SK-N-SH (cell line): ENCODE measurements around the gene EVA1A. TPM values are rescaled to one million over a fixed set of nuclear protein-coding genes. Genes with fewer than 3 reads are reported as not detected.

Experiments used
- CTCF ChIA-PET: fragments of 300-600, 350-600 bp; formaldehyde crosslinking; extraction: SDS; loops from one replicate; lab custom pipeline; 2021; lab: Yijun Ruan, JAX
- POLR2A ChIA-PET: fragments of 350-600 bp; sonication (Branson Sonifier 250); formaldehyde crosslinking; extraction: SDS; loops from one replicate; lab custom pipeline; 2020; ENCODE audit warnings: antibody characterized with exemption, inconsistent platforms; lab: Yijun Ruan, JAX
- DNase-seq: peaks from one replicate; pipeline ENCODE4 v3.0.0; 2012
- H2AFZ ChIP-seq: fragments of 200-600 bp; sonication (generic); 2 replicates; pipeline ENCODE4 v1.8.1; 2016; ENCODE audit warnings: antibody characterized with exemption, mild to moderate bottlenecking, low read depth
- H3F3A ChIP-seq: fragments of 200-600 bp; sonication (generic); replicated peaks from 2 replicates; pipeline ENCODE3; 2016; ENCODE audit warnings: antibody characterized with exemption, mild to moderate bottlenecking; ENCODE audit not compliant: insufficient read depth
- H3K27ac ChIP-seq, 2 experiments: fragments of 200-500 bp in 1 of 2; fragments of 200-600 bp in 1 of 2; sonication (Bioruptor generic) in 1 of 2; sonication (generic), shearing (Covaris generic) in 1 of 2; 2 replicates each; pipeline versions ENCODE4 v1.5.1 to v1.6.1; 2014 to 2016; ENCODE audit warnings: low read depth in 2 of 2, inconsistent platforms in 1 of 2, low read length in 1 of 2, mild to moderate bottlenecking in 1 of 2, mixed read lengths in 1 of 2
- H3K27me3 ChIP-seq: fragments of 200-600 bp; sonication (generic), shearing (Covaris generic); 2 replicates; pipeline ENCODE4 v1.6.1; 2016; ENCODE audit warnings: mixed run types; ENCODE audit not compliant: insufficient read depth
- H3K36me3 ChIP-seq, 2 experiments: fragments of 200-500 bp in 1 of 2; fragments of 200-600 bp in 1 of 2; sonication (Bioruptor generic) in 1 of 2; sonication (generic) in 1 of 2; replicated peaks in 1 of 2; 2 replicates each; pipeline versions ENCODE3 to v1.5.1; 2014 to 2016; ENCODE audit warnings: low read length in 1 of 2, mild to moderate bottlenecking in 1 of 2; ENCODE audit not compliant: insufficient read depth in 2 of 2, control insufficient read depth in 1 of 2
- H3K4me1 ChIP-seq, 2 experiments: fragments of 200-500 bp in 1 of 2; fragments of 200-600 bp in 1 of 2; sonication (Bioruptor generic) in 1 of 2; sonication (generic), shearing (Covaris generic) in 1 of 2; 2 replicates each; pipeline versions ENCODE4 v1.5.1 to v1.6.1; 2014 to 2016; ENCODE audit warnings: low read depth in 1 of 2, low read length in 1 of 2, mixed run types in 1 of 2; ENCODE audit not compliant: insufficient read depth in 2 of 2, control insufficient read depth in 1 of 2
- H3K4me2 ChIP-seq: fragments of 200-600 bp; sonication (generic), shearing (Covaris generic); 2 replicates; pipeline ENCODE4 v1.6.1; 2017; ENCODE audit warnings: mixed run types
- H3K4me3 ChIP-seq, 2 experiments: fragments of 200-500 bp in 1 of 2; fragments of 200-600 bp in 1 of 2; sonication (Bioruptor generic) in 1 of 2; sonication (generic), shearing (Covaris generic) in 1 of 2; 2 replicates each; pipeline versions ENCODE4 v1.5.1 to v1.8.1; 2014 to 2016; ENCODE audit warnings: low read depth in 2 of 2, inconsistent platforms in 1 of 2, low read length in 1 of 2, mild to moderate bottlenecking in 1 of 2, mixed read lengths in 1 of 2, moderate library complexity in 1 of 2
- H3K79me2 ChIP-seq: fragments of 200-600 bp; sonication (generic); 2 replicates; pipeline ENCODE4 v1.8.1; 2017; ENCODE audit warnings: mild to moderate bottlenecking; ENCODE audit not compliant: insufficient read depth
- H3K9ac ChIP-seq: fragments of 200-600 bp; sonication (generic); 2 replicates; pipeline ENCODE4 v1.6.1; 2017; ENCODE audit warnings: mixed run types
- H3K9me2 ChIP-seq: fragments of 200-600 bp; sonication (generic); 2 replicates; pipeline ENCODE4 v1.6.1; 2017; ENCODE audit warnings: mixed run types
- H3K9me3 ChIP-seq: fragments of 200-600 bp; sonication (generic); 2 replicates; pipeline ENCODE4 v1.6.1; 2017; ENCODE audit warnings: mixed run types, mild to moderate bottlenecking, moderate library complexity
- H4K20me1 ChIP-seq: fragments of 200-600 bp; sonication (generic); 2 replicates; pipeline ENCODE4 v1.6.1; 2017; ENCODE audit warnings: mild to moderate bottlenecking, mixed run types; ENCODE audit not compliant: insufficient read depth
- CHD2 ChIP-seq: fragments of 150-350 bp; IDR thresholded peaks from 2 replicates; pipeline ENCODE4 v1.6.1; 2018; ENCODE audit warnings: low read length; ENCODE audit not compliant: partially characterized antibody
- ELF1 ChIP-seq: IDR thresholded peaks from 2 replicates; pipeline ENCODE4 v1.4.0; 2012
- EP300 ChIP-seq, 2 experiments: IDR thresholded peaks; 2 replicates each; pipeline versions ENCODE4 v1.4.0 to v1.6.1; 2012; ENCODE audit warnings: borderline replicate concordance in 1 of 2, low read depth in 1 of 2, low read length in 1 of 2
- EZH2phosphoT487 ChIP-seq: fragments of 200-600 bp; sonication (generic); IDR thresholded peaks from 2 replicates; pipeline ENCODE4 v1.6.1; 2017; ENCODE audit warnings: low read depth, mixed run types, mild to moderate bottlenecking, antibody characterized with exemption, moderate library complexity, borderline replicate concordance
- FOSL2 ChIP-seq: IDR thresholded peaks from 2 replicates; pipeline ENCODE4 v1.4.0; 2012; ENCODE audit warnings: low read depth, mild to moderate bottlenecking, moderate library complexity, borderline replicate concordance
- FOXJ3 ChIP-seq: sonication (generic); formaldehyde crosslinking; IDR thresholded peaks from 2 replicates; pipeline ENCODE4 v1.5.1; 2020; ENCODE audit warnings: mild to moderate bottlenecking, missing genetic modification reagents
- GABPA ChIP-seq: IDR thresholded peaks from 2 replicates; pipeline ENCODE4 v1.4.0; 2012; ENCODE audit warnings: low read depth, mild to moderate bottlenecking
- GATA2 ChIP-seq: sonication (generic); formaldehyde crosslinking; IDR thresholded peaks from 2 replicates; pipeline ENCODE4 v1.5.0; 2020; ENCODE audit warnings: mild to moderate bottlenecking, missing genetic modification reagents
- IRF3 ChIP-seq: fragments of 150-350 bp; IDR thresholded peaks from 2 replicates; pipeline ENCODE4 v1.6.1; 2016; ENCODE audit warnings: mild to moderate bottlenecking, low read depth, low read length
- JUND ChIP-seq: IDR thresholded peaks from 2 replicates; pipeline ENCODE4 v1.4.0; 2012
- MAX ChIP-seq: IDR thresholded peaks from 2 replicates; pipeline ENCODE4 v1.4.0; 2012; ENCODE audit warnings: low read depth
- MXI1 ChIP-seq: IDR thresholded peaks from 2 replicates; pipeline ENCODE4 v1.6.1; 2012; ENCODE audit warnings: mild to moderate bottlenecking, low read depth, low read length, improper control_type of control experiment
- NFIC ChIP-seq: IDR thresholded peaks from 2 replicates; pipeline ENCODE4 v1.4.0; 2012; ENCODE audit warnings: borderline replicate concordance
- RAD21 ChIP-seq: IDR thresholded peaks from 2 replicates; pipeline ENCODE4 v1.6.1; 2012; ENCODE audit warnings: mild to moderate bottlenecking, low read length
- RCOR1 ChIP-seq: fragments of 150-350 bp; IDR thresholded peaks from 2 replicates; pipeline ENCODE4 v1.6.1; 2017; ENCODE audit warnings: antibody characterized with exemption, low read length
- RFX5 ChIP-seq: IDR thresholded peaks from 2 replicates; pipeline ENCODE4 v1.6.1; 2012; ENCODE audit warnings: mild to moderate bottlenecking, improper control_type of control experiment, low read length
- RXRA ChIP-seq: IDR thresholded peaks from 2 replicates; pipeline ENCODE4 v1.4.0; 2012; ENCODE audit warnings: low read depth, mild to moderate bottlenecking, borderline replicate concordance
- SIN3A ChIP-seq: IDR thresholded peaks from 2 replicates; pipeline ENCODE4 v1.6.1; 2012; ENCODE audit warnings: low read depth, mild to moderate bottlenecking, low read length, moderate library complexity, borderline replicate concordance
- TAF1 ChIP-seq: IDR thresholded peaks from 2 replicates; pipeline ENCODE4 v1.6.1; 2012; ENCODE audit warnings: low read depth, mild to moderate bottlenecking, low read length, moderate library complexity, borderline replicate concordance
- TCF12 ChIP-seq: IDR thresholded peaks from 2 replicates; pipeline ENCODE4 v1.4.0; 2012
- TEAD4 ChIP-seq: IDR thresholded peaks from 2 replicates; pipeline ENCODE4 v1.4.0; 2012; ENCODE audit warnings: mild to moderate bottlenecking, borderline replicate concordance; ENCODE audit not compliant: insufficient read depth
- YY1 ChIP-seq: IDR thresholded peaks from 2 replicates; pipeline ENCODE4 v1.4.0; 2012; ENCODE audit warnings: low read depth, mild to moderate bottlenecking
- WGBS: methylation state at CpG from one replicate; pipeline ENCODE4 v1.1.6; 2017; ENCODE audit warnings: low lambda C conversion rate; 5-methylcytosine and 5-hydroxymethylcytosine counted together
- polyA plus RNA-seq, 3 experiments: library from polyadenylated mRNA; depleted of rRNA; stranded (reverse); fragments of >200 nt; gene quantifications; 2 replicates each; pipeline ENCODE4 v1.2.3, GENCODE V29; 2012
- TF ChIP-seq, protein P1 (sequence below): IDR thresholded peaks from 2 replicates; pipeline ENCODE4; 2012
- TF ChIP-seq, protein P2 (sequence below): fragments of 150-350 bp; IDR thresholded peaks from 2 replicates; pipeline ENCODE4 v1.6.1; 2017; ENCODE audit warnings: antibody characterized with exemption, low read length, low read depth, borderline replicate concordance
- TF ChIP-seq, protein P3 (sequence below): IDR thresholded peaks from 2 replicates; pipeline ENCODE4 v1.4.0; 2012; ENCODE audit warnings: low read depth, borderline replicate concordance

Gene EVA1A
- polyA plus RNA-seq, 1 of the 3 experiments (the other 2 are of a cell fraction), result 93.0 TPM

DNA sequence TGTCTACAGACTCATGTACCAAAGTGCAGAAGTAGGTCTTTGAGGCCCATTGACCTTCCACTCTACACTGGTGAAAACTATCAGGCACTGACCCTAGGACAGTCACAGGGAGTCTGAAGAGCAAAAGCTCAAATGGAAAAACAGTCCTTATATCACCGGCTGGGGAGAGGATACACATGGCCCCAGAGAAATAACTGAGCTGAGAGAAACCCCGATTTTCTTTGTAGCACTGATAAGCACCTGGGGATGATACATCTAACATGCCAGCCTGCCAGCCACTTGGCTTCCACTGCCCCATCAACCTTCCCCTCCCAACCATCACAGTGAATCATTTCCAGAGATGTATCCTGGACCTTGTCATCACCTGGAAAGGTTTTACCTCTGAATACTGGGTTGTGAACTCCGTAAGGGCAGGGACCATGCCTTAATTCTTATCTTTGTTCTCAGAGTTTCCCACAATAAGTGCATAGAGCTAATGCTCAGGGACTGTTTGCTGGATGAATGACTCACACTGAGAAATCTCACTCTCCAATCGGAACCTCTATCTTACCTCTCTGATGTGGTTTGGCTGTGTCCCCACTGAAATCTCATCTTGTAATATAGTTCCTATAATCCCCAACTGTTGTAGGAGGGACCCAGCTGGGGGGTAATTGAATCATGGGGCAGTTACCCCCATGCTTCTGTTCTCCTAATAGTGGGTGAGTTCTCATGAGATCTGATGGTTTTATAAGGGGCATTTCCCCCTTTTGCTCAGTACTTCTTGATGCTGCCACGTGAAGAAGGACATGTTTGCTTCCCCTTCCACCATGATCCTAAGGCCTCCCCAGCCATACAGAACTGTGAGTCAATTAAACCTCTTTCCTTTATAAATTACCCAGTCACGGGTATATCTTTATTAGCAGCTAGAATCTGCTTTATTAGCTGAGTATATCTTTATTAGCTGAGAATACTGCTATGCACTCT, 37.1 kb downstream of the EVA1A start:
- Histone ChIP-seq H3K4me3 (no peak overlapping the region), H3F3A (peaks cover 23% of the 10 kb centered on the region), H3K9me2 (no peaks in the 10 kb centered on the region), H3K79me2 (peaks cover 98% of the 10 kb centered on the region), H2AFZ (no peak overlapping the region), H3K9ac (no peak overlapping the region), H3K36me3 (peaks cover 40 to 63% of the 10 kb centered on the region in 2 experiments), H3K4me2 (no peak overlapping the region), H3K27me3 (no peaks in the 10 kb centered on the region), H3K9me3 (no peaks in the 10 kb centered on the region), H3K27ac (peak overlapping the region in 1 of 2 experiments; percentile 59; a peak in 2 of 4 replicates), H4K20me1 (peaks cover 96% of the 10 kb centered on the region), H3K4me1 (peaks cover 7 to 19% of the 10 kb centered on the region in 2 experiments; a peak in 3 of 4 replicates)
- WGBS, result 37% methylated on average over 6 of the region's 6 CpGs
- DNase-seq, result no peak
- CTCF ChIA-PET, result interaction anchor here (0.7 to 2.4 kb wide), 5 partner anchors 9 to 105 kb away, joined by 3 to 7 read pairs (median 4); no protein-coding TSS in a partner anchor
- POLR2A ChIA-PET, result interaction anchor here (0.6 kb wide), 1 partner anchor 1628 kb away, joined by 4 read pairs; no protein-coding TSS in a partner anchor
- TF ChIP-seq GABPA (no peak), JUND (peak; percentile 75), FOSL2 (peak; percentile 82; the same call in 1 of the 2 replicates), ELF1 (no peak), GATA2 (CRISPR knock-in tag) (no peak), CHD2 (no peak), EP300 (IDR thresholded peaks at IDR 0.05; ENCODE audit: borderline replicate concordance in 1 of 2, low read depth in 1 of 2, low read length in 1 of 2) (peak in 1 of 2 experiments; percentile 45; a peak in 1 of 4 replicates), NFIC (peak; percentile 94), TEAD4 (peak; percentile 66; the same call in 1 of the 2 replicates), TAF1 (no peak), EZH2phosphoT487 (no peak), TCF12 (peak; percentile 63; the same call in 1 of the 2 replicates), YY1 (no peak), RCOR1 (no peak), RXRA (peak; percentile 66; the same call in 1 of the 2 replicates), FOXJ3 (no peak), SIN3A (peak; percentile 28; the same call in 1 of the 2 replicates), RFX5 (no peak), MXI1 (no peak), MAX (no peak), IRF3 (no peak), RAD21 (no peak)
- TF ChIP-seq, protein P1, sequence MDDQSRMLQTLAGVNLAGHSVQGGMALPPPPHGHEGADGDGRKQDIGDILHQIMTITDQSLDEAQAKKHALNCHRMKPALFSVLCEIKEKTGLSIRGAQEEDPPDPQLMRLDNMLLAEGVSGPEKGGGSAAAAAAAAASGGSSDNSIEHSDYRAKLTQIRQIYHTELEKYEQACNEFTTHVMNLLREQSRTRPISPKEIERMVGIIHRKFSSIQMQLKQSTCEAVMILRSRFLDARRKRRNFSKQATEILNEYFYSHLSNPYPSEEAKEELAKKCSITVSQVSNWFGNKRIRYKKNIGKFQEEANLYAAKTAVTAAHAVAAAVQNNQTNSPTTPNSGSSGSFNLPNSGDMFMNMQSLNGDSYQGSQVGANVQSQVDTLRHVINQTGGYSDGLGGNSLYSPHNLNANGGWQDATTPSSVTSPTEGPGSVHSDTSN, result peak; percentile 45; the same call in 1 of the 2 replicates
- TF ChIP-seq, protein P2, sequence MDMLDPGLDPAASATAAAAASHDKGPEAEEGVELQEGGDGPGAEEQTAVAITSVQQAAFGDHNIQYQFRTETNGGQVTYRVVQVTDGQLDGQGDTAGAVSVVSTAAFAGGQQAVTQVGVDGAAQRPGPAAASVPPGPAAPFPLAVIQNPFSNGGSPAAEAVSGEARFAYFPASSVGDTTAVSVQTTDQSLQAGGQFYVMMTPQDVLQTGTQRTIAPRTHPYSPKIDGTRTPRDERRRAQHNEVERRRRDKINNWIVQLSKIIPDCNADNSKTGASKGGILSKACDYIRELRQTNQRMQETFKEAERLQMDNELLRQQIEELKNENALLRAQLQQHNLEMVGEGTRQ, result no peak
- TF ChIP-seq, protein P3, sequence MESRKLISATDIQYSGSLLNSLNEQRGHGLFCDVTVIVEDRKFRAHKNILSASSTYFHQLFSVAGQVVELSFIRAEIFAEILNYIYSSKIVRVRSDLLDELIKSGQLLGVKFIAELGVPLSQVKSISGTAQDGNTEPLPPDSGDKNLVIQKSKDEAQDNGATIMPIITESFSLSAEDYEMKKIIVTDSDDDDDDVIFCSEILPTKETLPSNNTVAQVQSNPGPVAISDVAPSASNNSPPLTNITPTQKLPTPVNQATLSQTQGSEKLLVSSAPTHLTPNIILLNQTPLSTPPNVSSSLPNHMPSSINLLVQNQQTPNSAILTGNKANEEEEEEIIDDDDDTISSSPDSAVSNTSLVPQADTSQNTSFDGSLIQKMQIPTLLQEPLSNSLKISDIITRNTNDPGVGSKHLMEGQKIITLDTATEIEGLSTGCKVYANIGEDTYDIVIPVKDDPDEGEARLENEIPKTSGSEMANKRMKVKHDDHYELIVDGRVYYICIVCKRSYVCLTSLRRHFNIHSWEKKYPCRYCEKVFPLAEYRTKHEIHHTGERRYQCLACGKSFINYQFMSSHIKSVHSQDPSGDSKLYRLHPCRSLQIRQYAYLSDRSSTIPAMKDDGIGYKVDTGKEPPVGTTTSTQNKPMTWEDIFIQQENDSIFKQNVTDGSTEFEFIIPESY, result no peak
